IPS-18a (cell line): Measurements from ENCODE around the gene ZNF335.

Experiments used
- H3K27ac ChIP-seq: one replicate; pipeline ENCODE4 v1.5.1; 2013; ENCODE audit warnings: low read length
- H3K27me3 ChIP-seq: one replicate; pipeline ENCODE4 v1.6.1; 2013; ENCODE audit warnings: mild to moderate bottlenecking, low read length; ENCODE audit not compliant: control insufficient read depth, insufficient read depth
- H3K36me3 ChIP-seq: one replicate; pipeline ENCODE4 v1.6.1; 2013; ENCODE audit warnings: low read depth, low read length; ENCODE audit not compliant: control insufficient read depth
- H3K4me1 ChIP-seq: one replicate; pipeline ENCODE4 v1.6.1; 2013; ENCODE audit warnings: low read depth, low read length; ENCODE audit not compliant: control insufficient read depth
- H3K4me3 ChIP-seq: one replicate; pipeline ENCODE4 v1.5.1; 2013; ENCODE audit warnings: low read length
- H3K9ac ChIP-seq: one replicate; pipeline ENCODE4 v1.6.1; 2013; ENCODE audit warnings: mild to moderate bottlenecking, low read length, moderate library complexity
- H3K9me3 ChIP-seq: one replicate; pipeline ENCODE4 v1.6.1; 2013; ENCODE audit warnings: low read depth, low read length; ENCODE audit not compliant: control insufficient read depth

Gene ZNF335

DNA sequence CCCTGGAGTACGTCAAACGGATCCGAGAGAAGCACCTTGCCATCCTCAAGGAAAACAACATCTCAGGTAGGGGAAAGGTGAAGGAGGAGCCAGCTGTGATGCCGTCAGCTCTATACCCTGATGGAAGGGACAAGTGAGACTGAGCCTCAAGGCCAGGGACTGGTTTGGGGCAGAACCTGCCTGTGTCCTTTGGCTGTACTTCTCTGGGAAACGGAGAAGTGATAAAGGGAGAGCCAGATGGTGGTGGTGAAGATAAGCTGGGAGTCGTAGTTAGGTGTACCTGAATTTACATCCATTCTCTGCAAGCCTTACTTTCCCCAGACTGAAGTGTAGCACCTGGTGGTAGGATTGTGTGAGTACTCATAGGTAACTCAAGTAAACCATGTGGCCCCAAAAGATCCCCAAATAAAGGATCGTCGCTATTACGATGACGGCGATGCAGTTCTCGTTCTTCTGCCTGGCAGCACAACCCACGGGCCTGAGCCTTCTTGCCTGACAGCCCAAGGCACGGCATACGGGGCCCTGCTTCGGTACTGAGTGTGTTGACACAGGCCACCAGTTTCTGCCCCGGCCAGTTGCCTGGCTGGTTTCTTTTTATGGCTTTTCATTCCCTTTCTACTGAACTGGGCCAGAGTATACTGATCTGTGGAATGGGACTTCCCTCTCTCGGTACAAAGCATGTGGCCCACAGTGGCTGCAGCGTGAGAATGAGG, 26.9 kb downstream of the ZNF335 start:
- Histone ChIP-seq H3K27ac (no peak overlapping the region), H3K9me3 (no peaks in the 10 kb centered on the region), H3K27me3 (no peaks in the 10 kb centered on the region), H3K9ac (no peak overlapping the region), H3K4me1 (no peaks in the 10 kb centered on the region), H3K36me3 (peaks cover 58% of the 10 kb centered on the region), H3K4me3 (no peak overlapping the region)

GRCh38 chr20:45944151-45944964, 27.6 kb downstream of the ZNF335 start:
- Histone ChIP-seq H3K27ac (no peak overlapping the region), H3K36me3 (peaks cover 65% of the 10 kb centered on the region), H3K9me3 (no peaks in the 10 kb centered on the region)

GRCh38 chr20:45943613-45944012, 28.4 kb downstream of the ZNF335 start:
- Histone ChIP-seq H3K27me3 (no peaks in the 10 kb centered on the region), H3K4me3 (no peak overlapping the region), H3K27ac (no peak overlapping the region), H3K36me3 (peaks cover 66% of the 10 kb centered on the region), H3K9ac (no peak overlapping the region), H3K9me3 (no peaks in the 10 kb centered on the region), H3K4me1 (peaks cover 3% of the 10 kb centered on the region)

More at GRCh38 chr20:45944151-45944964, 27.6 kb downstream of the ZNF335 start:
- no peaks in the 10 kb centered on the region for H3K27me3 ChIP-seq
- no peak overlapping the region for H3K9ac ChIP-seq
- H3K4me3 ChIP-seq: no peak overlapping the region
- H3K4me1 ChIP-seq: no peaks in the 10 kb centered on the region

GRCh38 chr20:45940469-45940868, 31.5 kb downstream of the ZNF335 start:
- Histone ChIP-seq H3K9me3 (no peaks in the 10 kb centered on the region), H3K36me3 (peaks cover 54% of the 10 kb centered on the region)

GRCh38 chr20:45940053-45940452, 31.9 kb downstream of the ZNF335 start:
- no peaks in the 10 kb centered on the region for H3K27me3 ChIP-seq
- H3K9me3 ChIP-seq: no peaks in the 10 kb centered on the region
- H3K4me3 ChIP-seq: no peak overlapping the region
- peaks cover 27% of the 10 kb centered on the region for H3K4me1 ChIP-seq
- no peak overlapping the region for H3K27ac ChIP-seq
- H3K9ac ChIP-seq: no peak overlapping the region
- H3K36me3 ChIP-seq: peaks cover 51% of the 10 kb centered on the region

More at GRCh38 chr20:45940469-45940868, 31.5 kb downstream of the ZNF335 start:
- no peaks in the 10 kb centered on the region for H3K27me3 ChIP-seq
- no peak overlapping the region for H3K9ac ChIP-seq
- H3K4me3 ChIP-seq: no peak overlapping the region
- no peak overlapping the region for H3K27ac ChIP-seq
- H3K4me1 ChIP-seq: peaks cover 26% of the 10 kb centered on the region

- Histone ChIP-seq H3K9ac (no peak overlapping the region), H3K36me3 (peaks cover 39% of the 10 kb centered on the region), H3K27ac (no peak overlapping the region), H3K4me1 (peaks cover 27% of the 10 kb centered on the region), H3K9me3 (no peaks in the 10 kb centered on the region), H3K4me3 (no peak overlapping the region), H3K27me3 (no peaks in the 10 kb centered on the region)
These were observed 33.1 kb downstream of the ZNF335 start for GRCh38 chr20:45938727-45939438.

- no peaks in the 10 kb centered on the region for H3K27me3 ChIP-seq
- H3K9me3 ChIP-seq: no peaks in the 10 kb centered on the region
- peaks cover 29% of the 10 kb centered on the region for H3K36me3 ChIP-seq
- peaks cover 32% of the 10 kb centered on the region for H3K4me1 ChIP-seq
- H3K9ac ChIP-seq: no peak overlapping the region
- no peak overlapping the region for H3K4me3 ChIP-seq
- no peak overlapping the region for H3K27ac ChIP-seq
These were observed 34.2 kb downstream of the ZNF335 start for GRCh38 chr20:45937765-45938164.

DNA sequence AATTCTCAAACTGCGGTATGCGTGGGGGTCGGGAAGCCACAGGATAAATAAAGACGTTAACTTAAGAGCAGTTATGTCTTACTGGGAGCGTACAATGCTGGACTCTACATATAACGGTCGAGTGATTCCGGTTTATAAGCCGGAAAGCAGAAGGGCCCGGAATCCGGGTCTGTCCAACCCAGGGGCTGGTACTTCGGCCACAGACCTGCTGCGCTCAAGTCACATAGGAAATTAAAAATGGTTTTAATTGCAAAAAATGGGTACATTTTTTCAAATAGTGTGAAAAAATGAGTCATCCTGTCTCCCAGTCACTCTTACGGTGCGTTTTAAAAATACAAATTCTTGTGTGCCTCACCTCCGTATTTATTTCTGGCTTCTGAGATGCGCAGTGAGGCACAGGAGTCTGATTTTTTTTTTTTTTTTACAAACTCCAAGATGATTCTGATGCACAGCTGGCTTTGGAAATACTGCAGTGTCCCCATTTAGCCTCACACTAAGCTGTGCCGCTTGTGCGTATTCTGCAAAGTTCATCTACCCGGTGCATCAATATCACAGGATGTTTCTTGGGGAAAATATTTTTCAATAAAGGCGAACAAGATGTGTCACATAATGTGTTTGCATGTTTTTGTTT, 36.5 kb downstream of the ZNF335 start:
- H3K4me1 ChIP-seq: peaks cover 32% of the 10 kb centered on the region
- no peaks in the 10 kb centered on the region for H3K27me3 ChIP-seq
- H3K27ac ChIP-seq: peak overlapping the region; percentile 48
- peak overlapping the region; percentile 98 for H3K9ac ChIP-seq
- H3K9me3 ChIP-seq: no peaks in the 10 kb centered on the region
- peaks cover 22% of the 10 kb centered on the region for H3K36me3 ChIP-seq
- H3K4me3 ChIP-seq: peak overlapping the region; percentile 96

- Histone ChIP-seq H3K36me3 (peaks cover 15% of the 10 kb centered on the region), H3K4me1 (peaks cover 32% of the 10 kb centered on the region), H3K27me3 (no peaks in the 10 kb centered on the region), H3K27ac (peak within 1 kb of the TSS; percentile 85), H3K9me3 (no peaks in the 10 kb centered on the region), H3K9ac (peak within 1 kb of the TSS; percentile 98), H3K4me3 (peak within 1 kb of the TSS; percentile 96)
These were observed 37.2 kb downstream of the ZNF335 start, which contains the start of gene PCIF1 for GRCh38 chr20:45934586-45935415. TSS of gene PCIF1 (plus strand) at chr20:45934683. CDS start at chr20:45939000, 4,317 bp downstream.

DNA sequence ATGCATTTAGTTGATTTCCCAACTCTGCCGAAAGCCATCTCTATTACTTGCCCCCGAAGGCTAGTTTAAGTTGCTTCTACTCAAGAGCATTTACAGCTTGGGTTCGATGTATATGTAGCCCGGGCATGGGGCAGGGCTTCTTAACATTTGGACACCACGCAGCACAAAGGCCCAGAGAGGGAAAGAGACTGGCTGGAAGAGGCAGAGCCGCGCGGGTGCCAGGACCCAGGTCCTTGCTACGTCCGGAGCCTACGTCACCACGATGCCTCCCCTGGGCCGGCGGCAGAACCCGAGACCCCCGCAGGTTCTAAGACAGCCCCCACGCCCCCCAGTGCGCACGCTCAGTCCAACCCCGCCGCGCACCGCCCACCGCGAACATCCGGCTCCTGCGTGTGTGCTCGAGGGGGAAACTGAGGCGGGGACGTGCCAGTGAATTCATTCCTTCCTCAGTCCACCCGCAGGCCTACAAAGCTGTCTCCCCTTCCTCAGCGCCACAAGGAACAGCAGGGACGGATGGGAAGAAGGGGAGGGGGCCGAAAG, 37.9 kb downstream of the ZNF335 start:
- Histone ChIP-seq H3K36me3 (peaks cover 9% of the 10 kb centered on the region), H3K9me3 (no peaks in the 10 kb centered on the region), H3K4me3 (peak overlapping the region; percentile 96), H3K27me3 (no peaks in the 10 kb centered on the region), H3K9ac (peak overlapping the region; percentile 98), H3K27ac (peak overlapping the region; percentile 85), H3K4me1 (peaks cover 32% of the 10 kb centered on the region)
